ENCODE results near the gene THYN1. TPM values are rescaled to one million over a fixed set of nuclear protein-coding genes. Genes with fewer than 3 reads are reported as not detected.

The THYN1 gene
- total and polyA plus RNA-seq, 2 of the 13 experiments (the other 11 are each of a cell fraction or from before 2014, with no cell fraction given) = 36.1 to 87.6 TPM

GRCh38 chr11:134253188-134253993 is at the start of gene THYN1, which contains the start of gene ACAD8 (continued):
- TF ChIP-seq ZNF567 (CRISPR knock-in tag; IDR thresholded peaks at IDR 0.05; ENCODE audit: borderline replicate concordance) (no peak), ZNF205 (CRISPR knock-in tag; IDR thresholded peaks at IDR 0.05) (peak; percentile 55; the same call in 1 of the 2 replicates), MXD1 (CRISPR knock-in tag; IDR thresholded peaks at IDR 0.05) (no peak), HOXA5 (CRISPR knock-in tag; IDR thresholded peaks at IDR 0.05) (peak; percentile 37; the same call in 1 of the 2 replicates), ZBTB3 (CRISPR knock-in tag; IDR thresholded peaks at IDR 0.05; ENCODE audit: borderline replicate concordance, low read depth) (0 out of 2 replicates have a peak, but pooled peaks have one; percentile 48), ZBTB42 (CRISPR knock-in tag; IDR thresholded peaks at IDR 0.05) (0 out of 2 replicates have a peak, but pooled peaks have one; percentile 52), ZNF883 (CRISPR knock-in tag; IDR thresholded peaks at IDR 0.05; ENCODE audit: not compliant biosample characterization) (peak; percentile 63), NBN (conservative IDR thresholded peaks at IDR 0.05) (no peak), ZEB1 (IDR thresholded peaks at IDR 0.05; ENCODE audit: insufficient replicate concordance, low read depth) (no peak), RFX3 (CRISPR knock-in tag; IDR thresholded peaks at IDR 0.05) (no peak), TRIM24 (CRISPR knock-in tag; IDR thresholded peaks at IDR 0.05) (no peak), ZNF619 (CRISPR knock-in tag; IDR thresholded peaks at IDR 0.05) (no peak), TEF (CRISPR knock-in tag; IDR thresholded peaks at IDR 0.05) (no peak), ZNF549 (CRISPR knock-in tag; IDR thresholded peaks at IDR 0.05) (no peak), PAF1 (CRISPR knock-in tag; IDR thresholded peaks at IDR 0.05) (no peak), ELF3 (CRISPR knock-in tag; IDR thresholded peaks at IDR 0.05) (0 out of 2 replicates have a peak, but pooled peaks have one; percentile 14), ZNF646 (CRISPR knock-in tag; IDR thresholded peaks at IDR 0.05) (no peak), E2F1 (CRISPR knock-in tag; IDR thresholded peaks at IDR 0.05) (peak; percentile 94), ZSCAN12 (CRISPR knock-in tag; IDR thresholded peaks at IDR 0.05) (no peak)
